GM18511 (cell line): ENCODE measurements around the gene FAM13B.

Experiments
- ATAC-seq: cut with Tn5 transposase; IDR thresholded peaks from one replicate; pipeline ENCODE4 v1.9.1; 2021; ENCODE audit warnings: mild to moderate bottlenecking, moderate library complexity; ENCODE audit not compliant: unreplicated experiment

The FAM13B gene

DNA sequence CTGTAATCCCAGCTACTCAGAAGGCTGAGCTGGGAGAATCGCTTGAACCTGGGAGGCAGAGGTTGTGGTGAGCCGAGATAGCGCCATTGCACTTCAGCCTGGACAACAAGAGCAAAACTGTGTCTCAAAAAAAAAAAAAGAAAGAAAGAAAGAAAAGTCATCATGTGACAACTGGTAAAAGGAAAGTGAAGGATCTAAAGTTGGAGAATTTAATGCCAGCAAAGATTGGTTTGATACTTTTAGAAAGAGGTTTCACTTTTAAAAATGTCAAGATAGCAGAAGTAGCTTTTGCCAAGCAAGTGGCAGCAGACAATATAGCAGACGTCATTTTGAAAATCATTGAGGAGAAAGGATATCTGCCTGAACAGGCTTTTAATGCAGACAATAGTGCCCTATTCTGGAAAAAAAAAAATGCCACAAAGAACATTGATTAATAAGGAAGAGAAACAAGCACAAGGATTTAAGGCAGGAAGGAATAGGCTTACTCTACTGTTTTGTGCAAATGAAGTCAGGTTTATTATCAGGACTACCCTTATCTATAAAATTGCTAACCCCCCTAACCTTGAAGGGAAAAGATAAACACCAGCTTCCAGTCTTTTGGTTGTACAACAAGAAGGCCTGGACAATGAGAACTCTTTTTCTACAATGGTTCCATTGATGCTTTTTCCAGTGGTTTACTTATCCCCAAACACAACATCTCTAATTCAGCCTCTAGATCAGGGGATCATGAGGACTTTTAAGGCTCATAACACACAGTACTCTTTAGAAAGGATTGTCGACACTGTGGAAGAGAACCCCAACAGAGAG, 131.7 kb downstream of the FAM13B start:
- no peak for ATAC-seq

GRCh38 chr5:137899493-137899892, 133.4 kb downstream of the FAM13B start:
- no peak for ATAC-seq

GRCh38 chr5:137896560-137896959, 136.3 kb downstream of the FAM13B start:
- ATAC-seq, result no peak

DNA sequence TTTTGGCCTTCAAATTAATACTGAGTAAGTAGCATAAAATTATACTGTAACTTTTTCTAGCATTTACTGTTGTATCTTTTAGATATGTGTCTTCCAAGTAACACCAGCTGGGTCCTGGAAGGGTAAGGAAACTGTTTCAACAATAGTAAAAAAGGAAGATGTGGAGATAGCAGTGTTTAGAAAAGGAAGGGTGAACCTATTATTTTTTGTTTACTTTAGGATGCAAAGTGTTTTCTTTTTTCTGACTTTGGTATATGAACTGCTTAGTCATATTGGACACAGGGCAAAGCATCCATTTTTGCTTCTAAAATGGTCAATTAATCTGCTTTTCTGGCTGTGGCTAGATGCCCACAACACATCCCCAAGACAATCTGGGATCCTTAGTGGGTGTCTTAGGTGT, 138.3 kb downstream of the FAM13B start:
- ATAC-seq, result no peak

GRCh38 chr5:137891849-137892248, 141.0 kb downstream of the FAM13B start:
- no peak for ATAC-seq

- ATAC-seq, result no peak
Observed at GRCh38 chr5:137890845-137891244, 142.0 kb downstream of the FAM13B start.

DNA sequence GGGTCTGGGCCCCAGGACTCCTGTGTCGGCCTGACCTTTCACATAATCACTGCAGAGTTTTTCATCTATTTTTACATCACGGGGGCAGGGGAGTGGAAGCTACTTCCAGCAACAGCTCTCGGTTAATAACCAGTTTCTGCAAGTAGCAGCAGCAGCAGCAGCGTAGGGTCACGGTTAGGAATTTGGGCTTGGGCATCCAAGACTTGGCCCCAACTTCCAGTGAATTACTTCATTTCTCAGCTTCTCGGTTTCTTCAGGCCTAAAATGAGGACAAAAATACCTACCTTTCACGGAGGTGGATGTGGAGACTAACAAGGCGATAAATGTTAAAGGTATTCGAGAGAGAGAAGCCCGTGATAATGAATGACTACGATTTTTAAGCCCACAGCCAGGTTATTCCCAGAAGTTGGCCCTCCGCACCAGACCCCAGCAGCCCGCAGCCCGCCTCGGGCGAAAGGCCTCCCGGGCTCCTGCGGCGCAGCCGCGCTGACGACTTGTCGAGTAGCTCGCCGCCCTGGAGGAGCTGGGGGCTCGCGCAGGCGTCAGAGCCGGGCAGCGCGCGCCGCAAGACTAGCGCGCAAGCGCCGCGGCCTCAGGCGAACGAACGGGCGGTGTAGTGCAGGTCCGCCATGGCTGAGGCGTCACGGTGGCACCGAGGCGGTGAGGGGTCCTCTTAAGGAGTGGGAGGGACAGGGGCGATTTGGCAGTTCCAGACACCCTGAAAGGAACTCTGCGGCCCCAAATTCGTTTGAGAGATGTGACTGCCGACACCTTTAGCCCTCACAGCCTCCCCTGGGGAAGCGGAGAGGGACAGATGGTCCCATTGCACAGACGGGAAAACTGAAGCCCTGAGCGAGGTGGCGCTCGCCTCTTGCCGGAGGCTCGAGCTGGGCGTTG, 143.8 kb downstream of the FAM13B start, which contains the start of gene PKD2L2:
TSS of gene PKD2L2 (plus strand) at position 595 of the 897 bp plus-strand sequence. CDS start at position 630, 35 bp downstream.
- peak; percentile 96 for ATAC-seq

GRCh38 chr5:137888466-137888862, 144.4 kb downstream of the FAM13B start:
- ATAC-seq, result no peak
